SJSA1 (cell line): ENCODE measurements around the gene OPRD1. TPM values are rescaled to one million over a fixed set of nuclear protein-coding genes. Genes with fewer than 3 reads are reported as not detected.
"Not testable (repeated sequence)": the region's sequence is repeated elsewhere in the genome, so short reads cannot be mapped to it uniquely, and the experiment has no call there.

ENCODE experiments used
- DNase-seq, 2 experiments: peaks; one replicate each; pipeline ENCODE4 v3.0.0-alpha.2; 2015 to 2020; ENCODE audit warnings: low spot score in 2 of 2, low read depth in 1 of 2
- H3K27ac ChIP-seq: fragments of 250-450 bp; sonication (Bioruptor Pico); 2 replicates; pipeline ENCODE4 v1.5.1; 2020; ENCODE audit warnings: mild to moderate bottlenecking, moderate library complexity
- H3K27me3 ChIP-seq: fragments of 250-450 bp; sonication (Bioruptor Pico); replicated peaks from 2 replicates; pipeline ENCODE4 v1.5.1; 2020; ENCODE audit warnings: mild to moderate bottlenecking, moderate library complexity
- H3K36me3 ChIP-seq: fragments of 250-450 bp; sonication (Bioruptor Pico); 2 replicates; pipeline ENCODE4 v1.5.1; 2020; ENCODE audit warnings: mild to moderate bottlenecking
- H3K4me1 ChIP-seq: fragments of 250-450 bp; sonication (Bioruptor Pico); replicated peaks from 2 replicates; pipeline ENCODE4 v1.6.1; 2021; ENCODE audit warnings: mild to moderate bottlenecking
- H3K4me3 ChIP-seq: fragments of 250-450 bp; sonication (Bioruptor Pico); 2 replicates; pipeline ENCODE4 v1.5.1; 2020; ENCODE audit warnings: mild to moderate bottlenecking
- H3K9me3 ChIP-seq: fragments of 250-450 bp; sonication (Bioruptor Pico); replicated peaks from 2 replicates; pipeline ENCODE4 v1.5.1; 2020; ENCODE audit warnings: mild to moderate bottlenecking
- total RNA-seq: library from RNA; depleted of rRNA; stranded (reverse); fragments of >200 nt; shearing (Covaris generic); gene quantifications from 2 replicates; pipeline ENCODE4 v1.2.3, GENCODE V29; 2014

OPRD1 gene
- total RNA-seq, 1 experiment from 2014 or later, result 0.05 TPM

GRCh38 chr1:28812669-28813468 lies 899 bp downstream of the OPRD1 start:
- Histone ChIP-seq H3K27me3 (peaks cover 66% of the 10 kb centered on the region), H3K4me3 (no peak overlapping the region; the same call in 1 of the 2 replicates), H3K9me3 (no peaks in the 10 kb centered on the region), H3K36me3 (no peaks in the 10 kb centered on the region), H3K27ac (no peak overlapping the region), H3K4me1 (peaks cover 18% of the 10 kb centered on the region)
- DNase-seq, result no peak

GRCh38 chr1:28813931-28814465 lies 2.0 kb downstream of the OPRD1 start:
- Histone ChIP-seq H3K4me3 (no peak overlapping the region), H3K27ac (no peak overlapping the region), H3K9me3 (no peaks in the 10 kb centered on the region), H3K36me3 (no peaks in the 10 kb centered on the region), H3K27me3 (peaks cover 62% of the 10 kb centered on the region), H3K4me1 (peaks cover 18% of the 10 kb centered on the region)
- no peak for DNase-seq

- H3K4me1 ChIP-seq, result peaks cover 18% of the 10 kb centered on the region
- no peak overlapping the region for H3K4me3 ChIP-seq
- no peaks in the 10 kb centered on the region for H3K36me3 ChIP-seq
- H3K9me3 ChIP-seq, result no peaks in the 10 kb centered on the region
- DNase-seq, result no peak
- no peak overlapping the region for H3K27ac ChIP-seq
- H3K27me3 ChIP-seq, result peaks cover 51% of the 10 kb centered on the region
Measured at GRCh38 chr1:28815533-28816185, 3.7 kb downstream of the OPRD1 start.

DNA sequence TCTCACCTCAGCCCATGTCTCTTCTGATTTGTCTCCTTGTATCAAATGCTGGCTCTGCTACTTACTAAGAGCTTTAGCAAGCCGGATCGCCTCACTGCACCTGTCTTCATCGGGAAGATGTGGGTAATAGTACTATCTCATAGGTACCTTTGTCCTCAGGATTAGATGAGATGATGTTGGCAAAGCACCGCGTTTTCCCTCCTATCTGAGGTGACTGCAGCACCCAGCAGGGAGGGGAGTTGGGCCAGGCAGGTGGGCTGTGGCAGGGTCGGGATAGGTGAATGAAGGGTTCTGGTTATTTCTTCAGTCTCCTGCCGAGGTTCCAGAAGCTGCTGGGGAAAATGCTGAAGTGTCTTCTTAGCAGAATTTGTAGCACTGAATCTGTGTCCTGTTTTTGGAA lies 5.2 kb downstream of the OPRD1 start:
- Histone ChIP-seq H3K27me3 (peaks cover 38% of the 10 kb centered on the region), H3K27ac (no peak overlapping the region), H3K36me3 (no peaks in the 10 kb centered on the region), H3K4me3 (no peak overlapping the region), H3K4me1 (peaks cover 13% of the 10 kb centered on the region), H3K9me3 (no peaks in the 10 kb centered on the region)
- DNase-seq, result no peak

GRCh38 chr1:28819020-28819419 lies 7.0 kb downstream of the OPRD1 start:
- no peaks in the 10 kb centered on the region for H3K4me1 ChIP-seq
- no peak overlapping the region for H3K4me3 ChIP-seq
- DNase-seq, result no peak
- H3K9me3 ChIP-seq, result no peaks in the 10 kb centered on the region
- H3K36me3 ChIP-seq, result no peaks in the 10 kb centered on the region
- H3K27me3 ChIP-seq, result peaks cover 19% of the 10 kb centered on the region
- H3K27ac ChIP-seq, result no peak overlapping the region

- Histone ChIP-seq H3K27ac (no peak overlapping the region), H3K27me3 (no peaks in the 10 kb centered on the region), H3K4me3 (no peak overlapping the region), H3K36me3 (no peaks in the 10 kb centered on the region), H3K9me3 (peaks cover 3% of the 10 kb centered on the region), H3K4me1 (peaks cover 18% of the 10 kb centered on the region)
- no peak for DNase-seq
Measured at GRCh38 chr1:28822799-28823198, 10.8 kb downstream of the OPRD1 start.

- peak in 1 of 2 experiments; percentile 20 for DNase-seq
- not testable (repeated sequence) for H3K4me3 ChIP-seq, H3K27me3 ChIP-seq, H3K9me3 ChIP-seq, H3K36me3 ChIP-seq, H3K27ac ChIP-seq
- H3K4me1 ChIP-seq, result peaks cover 18% of the 10 kb centered on the region
Measured at GRCh38 chr1:28824061-28824460, 12.1 kb downstream of the OPRD1 start.

GRCh38 chr1:28828227-28828858 lies 16.4 kb downstream of the OPRD1 start:
- H3K36me3 ChIP-seq, DNase-seq, H3K27me3 ChIP-seq, H3K9me3 ChIP-seq, H3K27ac ChIP-seq, H3K4me3 ChIP-seq: not testable (repeated sequence)
- peaks cover 18% of the 10 kb centered on the region for H3K4me1 ChIP-seq

GRCh38 chr1:28830814-28831213 lies 18.8 kb downstream of the OPRD1 start:
- no peak for DNase-seq
- no peak overlapping the region for H3K27ac ChIP-seq
- no peaks in the 10 kb centered on the region for H3K27me3 ChIP-seq
- peaks cover 13% of the 10 kb centered on the region for H3K4me1 ChIP-seq
- H3K9me3 ChIP-seq, result peaks cover under 1% of the 10 kb centered on the region
- H3K36me3 ChIP-seq, result no peaks in the 10 kb centered on the region
- H3K4me3 ChIP-seq, result no peak overlapping the region

DNA sequence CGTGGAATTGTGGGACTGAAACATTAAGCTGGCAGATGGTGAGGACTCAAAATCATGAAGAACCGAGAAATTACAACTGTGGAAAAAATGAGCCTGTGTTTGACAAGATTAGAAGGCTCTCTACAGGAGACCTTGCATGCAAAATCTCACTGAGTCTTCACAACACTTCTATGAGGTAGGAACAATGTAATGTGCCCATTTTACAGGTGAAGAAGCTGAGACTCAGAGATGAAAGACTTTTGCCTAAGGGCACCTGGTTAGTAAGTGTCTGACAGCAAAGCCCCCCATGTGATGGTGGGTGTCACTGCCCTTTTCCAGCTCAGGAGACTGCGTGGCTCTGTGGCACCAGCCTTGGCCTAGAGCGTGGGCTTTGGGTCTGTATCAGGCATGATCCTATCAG lies 21.0 kb downstream of the OPRD1 start:
- Histone ChIP-seq H3K27me3 (no peaks in the 10 kb centered on the region), H3K4me3 (no peak overlapping the region), H3K36me3 (no peaks in the 10 kb centered on the region), H3K9me3 (no peaks in the 10 kb centered on the region), H3K4me1 (no peaks in the 10 kb centered on the region), H3K27ac (no peak overlapping the region)
- no peak for DNase-seq

DNA sequence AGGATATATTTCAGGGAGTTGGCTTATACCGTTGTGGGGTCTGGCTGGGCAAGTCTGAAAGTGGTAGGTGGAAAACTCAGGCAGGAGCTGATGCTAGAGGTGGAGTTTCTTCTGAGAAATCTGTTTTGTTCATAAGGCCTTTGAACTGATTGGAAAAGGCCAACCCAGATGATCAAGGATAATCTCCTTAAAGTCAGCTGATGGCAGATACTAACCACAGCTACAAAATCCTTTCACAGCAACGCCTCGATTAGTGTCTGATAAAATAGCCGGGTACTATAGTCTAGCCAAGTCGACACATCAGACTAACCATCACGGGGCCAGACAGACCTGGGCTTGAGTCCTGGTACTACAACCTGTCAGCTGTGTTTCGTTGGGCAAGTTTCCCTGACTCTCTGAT lies 21.4 kb downstream of the OPRD1 start:
- Histone ChIP-seq H3K27me3 (0 out of 2 replicates have a peak, but pooled peaks cover 2% of the 10 kb centered on the region), H3K4me1 (no peaks in the 10 kb centered on the region)

GRCh38 chr1:28835237-28835650 lies 23.3 kb downstream of the OPRD1 start:
- no peak overlapping the region for H3K4me3 ChIP-seq
- H3K4me1 ChIP-seq, result no peaks in the 10 kb centered on the region
- 0 out of 2 replicates have a peak, but pooled peaks cover 4% of the 10 kb centered on the region for H3K27me3 ChIP-seq
- no peak for DNase-seq
- no peaks in the 10 kb centered on the region for H3K9me3 ChIP-seq
- H3K27ac ChIP-seq, result no peak overlapping the region
- H3K36me3 ChIP-seq, result no peaks in the 10 kb centered on the region

More for the DNA sequence above, 21.4 kb downstream of the OPRD1 start:
- Histone ChIP-seq H3K36me3 (no peaks in the 10 kb centered on the region), H3K9me3 (no peaks in the 10 kb centered on the region), H3K4me3 (no peak overlapping the region), H3K27ac (no peak overlapping the region)
- DNase-seq, result no peak

GRCh38 chr1:28836421-28836956 lies 24.5 kb downstream of the OPRD1 start:
- Histone ChIP-seq H3K4me1 (no peaks in the 10 kb centered on the region), H3K36me3 (no peaks in the 10 kb centered on the region), H3K4me3 (no peak overlapping the region), H3K9me3 (no peaks in the 10 kb centered on the region), H3K27ac (no peak overlapping the region), H3K27me3 (0 out of 2 replicates have a peak, but pooled peaks cover 4% of the 10 kb centered on the region)
- DNase-seq, result no peak
